ENCODE results near the gene PHKB.

PHKB gene

GRCh38 chr16:47493381-47494337, 32.5 kb downstream of the PHKB start:
- Histone ChIP-seq H3K27ac (ENCODE audit: poor library complexity, severe bottlenecking) (no peak overlapping the region), H3K9me3 (ENCODE audit: severe bottlenecking) (peaks cover 23% of the 10 kb centered on the region), H3K4me3 (ENCODE audit: severe bottlenecking) (no peak overlapping the region), H3K36me3 (ENCODE audit: low read depth) (peaks cover 21% of the 10 kb centered on the region), H3K4me1 (ENCODE audit: insufficient read depth, poor library complexity, severe bottlenecking) (no peaks in the 10 kb centered on the region), H3K27me3 (ENCODE audit: insufficient read depth, poor library complexity, severe bottlenecking) (no peaks in the 10 kb centered on the region)
- ATAC-seq (ENCODE audit: low read depth) = no peak
- TF ChIP-seq CTCF (IDR thresholded peaks at IDR 0.05; ENCODE audit: poor library complexity, severe bottlenecking) = no peak
- no peak for DNase-seq (ENCODE audit: low spot score)

GRCh38 chr16:47499080-47499699, 38.1 kb downstream of the PHKB start:
- Histone ChIP-seq H3K9me3 (ENCODE audit: severe bottlenecking) (no peaks in the 10 kb centered on the region), H3K27ac (ENCODE audit: poor library complexity, severe bottlenecking) (no peak overlapping the region), H3K36me3 (ENCODE audit: low read depth) (peaks cover 63% of the 10 kb centered on the region), H3K4me3 (ENCODE audit: severe bottlenecking) (no peak overlapping the region), H3K27me3 (ENCODE audit: insufficient read depth, poor library complexity, severe bottlenecking) (no peaks in the 10 kb centered on the region), H3K4me1 (ENCODE audit: insufficient read depth, poor library complexity, severe bottlenecking) (peaks cover 5% of the 10 kb centered on the region)
- no peak for ATAC-seq (ENCODE audit: low read depth)
- no peak for TF ChIP-seq CTCF (IDR thresholded peaks at IDR 0.05; ENCODE audit: poor library complexity, severe bottlenecking)
- DNase-seq (ENCODE audit: low spot score) = no peak

GRCh38 chr16:47499700-47500264, 38.7 kb downstream of the PHKB start:
- TF ChIP-seq CTCF (IDR thresholded peaks at IDR 0.05; ENCODE audit: poor library complexity, severe bottlenecking) = no peak
- DNase-seq (ENCODE audit: low spot score) (no peak), ATAC-seq (ENCODE audit: low read depth) (no peak)
- Histone ChIP-seq H3K36me3 (ENCODE audit: low read depth) (peaks cover 68% of the 10 kb centered on the region), H3K27ac (ENCODE audit: poor library complexity, severe bottlenecking) (no peak overlapping the region), H3K27me3 (ENCODE audit: insufficient read depth, poor library complexity, severe bottlenecking) (no peaks in the 10 kb centered on the region), H3K9me3 (ENCODE audit: severe bottlenecking) (no peaks in the 10 kb centered on the region), H3K4me3 (ENCODE audit: severe bottlenecking) (no peak overlapping the region), H3K4me1 (ENCODE audit: insufficient read depth, poor library complexity, severe bottlenecking) (peaks cover 10% of the 10 kb centered on the region)

- TF ChIP-seq CTCF (IDR thresholded peaks at IDR 0.05; ENCODE audit: poor library complexity, severe bottlenecking) = no peak
- Histone ChIP-seq H3K4me3 (ENCODE audit: severe bottlenecking) (no peak overlapping the region), H3K36me3 (ENCODE audit: low read depth) (peaks cover 56% of the 10 kb centered on the region), H3K4me1 (ENCODE audit: insufficient read depth, poor library complexity, severe bottlenecking) (peaks cover 10% of the 10 kb centered on the region), H3K27ac (ENCODE audit: poor library complexity, severe bottlenecking) (no peak overlapping the region), H3K27me3 (ENCODE audit: insufficient read depth, poor library complexity, severe bottlenecking) (no peaks in the 10 kb centered on the region), H3K9me3 (ENCODE audit: severe bottlenecking) (no peaks in the 10 kb centered on the region)
- ATAC-seq (ENCODE audit: low read depth) (peak; percentile 78), DNase-seq (ENCODE audit: low spot score) (no peak)
Measured at GRCh38 chr16:47503936-47504335, 42.8 kb downstream of the PHKB start.

All from RWPE2 (cell line).